Common myeloid progenitor, CD34-positive (primary cell): ENCODE results near the gene GLMP.

ENCODE experiments used
- CTCF ChIA-PET: fragments of 350-600 bp; sonication (Branson Sonifier 250); formaldehyde crosslinking; loops from one replicate; lab custom pipeline; 2021; ENCODE audit warnings: antibody characterized with exemption; lab: Charles Lee
- POLR2A ChIA-PET: fragments of 350-600 bp; sonication (Branson Sonifier 250); formaldehyde crosslinking; loops from one replicate; lab custom pipeline; 2021; ENCODE audit warnings: antibody characterized with exemption; lab: Charles Lee
- DNase-seq, 3 donors: peaks; one replicate each; pipeline versions ENCODE4 v3.0.0 to v3.0.0-alpha.2; 2013
- H3K27ac ChIP-seq, 2 experiments: 1 replicate in 1 of 2; 2 replicates in 1 of 2; pipeline ENCODE4 v1.7.0; 2013; ENCODE audit warnings: inconsistent platforms in 2 of 2, low read length in 2 of 2, mild to moderate bottlenecking in 2 of 2, low read depth in 1 of 2, moderate library complexity in 1 of 2; ENCODE audit not compliant: severe bottlenecking in 2 of 2, insufficient read depth in 1 of 2, poor library complexity in 1 of 2
- H3K27me3 ChIP-seq, 5 experiments: replicated peaks in 2 of 5; 1 replicate in 3 of 5; 2 replicates in 2 of 5; pipeline versions ENCODE4 v1.6.1 to v1.7.0; 2013; ENCODE audit warnings: low read length in 4 of 5, mild to moderate bottlenecking in 2 of 5, moderate library complexity in 2 of 5, inconsistent platforms in 1 of 5; ENCODE audit not compliant: insufficient read depth in 5 of 5, control insufficient read depth in 4 of 5
- H3K36me3 ChIP-seq, 4 experiments: 1 replicate in 2 of 4; 2 replicates in 2 of 4; pipeline versions ENCODE4 v1.6.1 to v1.7.0; 2013; ENCODE audit warnings: low read length in 3 of 4, control low read depth in 1 of 4, mild to moderate bottlenecking in 1 of 4; ENCODE audit not compliant: control insufficient read depth in 4 of 4, insufficient read depth in 4 of 4
- H3K4me1 ChIP-seq, 4 experiments: 1 replicate in 3 of 4; 2 replicates in 1 of 4; pipeline versions ENCODE4 v1.6.1 to v1.7.1; 2013; ENCODE audit warnings: low read length in 3 of 4, mild to moderate bottlenecking in 3 of 4, control low read depth in 1 of 4, inconsistent platforms in 1 of 4, moderate library complexity in 1 of 4; ENCODE audit not compliant: control insufficient read depth in 4 of 4, insufficient read depth in 4 of 4; ENCODE audit errors: control extremely low read depth in 1 of 4
- H3K4me3 ChIP-seq, 7 experiments: 1 replicate in 4 of 7; 2 replicates in 3 of 7; pipeline versions ENCODE4 v1.5.1 to v1.7.0; 2013; ENCODE audit warnings: mild to moderate bottlenecking in 7 of 7, low read length in 6 of 7, moderate library complexity in 6 of 7, inconsistent platforms in 2 of 7, low read depth in 2 of 7, control low read depth in 1 of 7; ENCODE audit not compliant: insufficient read depth in 4 of 7, control insufficient read depth in 1 of 7; ENCODE audit errors: extremely low read depth in 1 of 7
- H3K9me3 ChIP-seq, 5 experiments: 1 replicate in 4 of 5; 2 replicates in 1 of 5; pipeline versions ENCODE4 v1.6.1 to v1.7.1; 2013; ENCODE audit warnings: low read length in 4 of 5, mild to moderate bottlenecking in 2 of 5, inconsistent platforms in 1 of 5, low read depth in 1 of 5, moderate library complexity in 1 of 5; ENCODE audit not compliant: control insufficient read depth in 4 of 5, insufficient read depth in 2 of 5; ENCODE audit errors: control extremely low read depth in 1 of 5
- WGBS: methylation state at CpG from one replicate; pipeline ENCODE4 v1.1.5; 2013; ENCODE audit not compliant: insufficient coverage; 5-methylcytosine and 5-hydroxymethylcytosine counted together

The GLMP gene

GRCh38 chr1:156282479-156283222 lies 12.8 kb downstream of the GLMP start, which contains the start of gene SMG5:
Gene SMG5, minus strand, starts transcription at chr1:156282825. Its CDS starts 145 bp downstream, at chr1:156282680.
- peak within 1 kb of the TSS; percentile 85 to 95 for H3K27ac ChIP-seq
- H3K27me3 ChIP-seq: no peaks in the 10 kb centered on the region
- ChIA-PET POLR2A (interaction anchor here (0.6 to 1.3 kb wide), 5 partner anchors 9 to 349 kb away, joined by 3 to 5 read pairs (median 3); no protein-coding TSS in a partner anchor), CTCF (interaction anchor here (1.0 to 3.0 kb wide), 10 partner anchors 9 to 61 kb away, joined by 3 to 13 read pairs (median 4); no protein-coding TSS in a partner anchor)
- H3K9me3 ChIP-seq: no peaks in the 10 kb centered on the region
- 0% methylated on average over 41 of the region's 50 CpGs for WGBS
- peak; percentile 99 for DNase-seq
- H3K36me3 ChIP-seq: peaks cover 6 to 34% (median 17%) of the 10 kb centered on the region in 4 experiments
- H3K4me1 ChIP-seq: peaks cover 11 to 25% (median 21%) of the 10 kb centered on the region in 4 experiments
- peak within 1 kb of the TSS; percentile 48 to 98 (median 90) for H3K4me3 ChIP-seq

DNA sequence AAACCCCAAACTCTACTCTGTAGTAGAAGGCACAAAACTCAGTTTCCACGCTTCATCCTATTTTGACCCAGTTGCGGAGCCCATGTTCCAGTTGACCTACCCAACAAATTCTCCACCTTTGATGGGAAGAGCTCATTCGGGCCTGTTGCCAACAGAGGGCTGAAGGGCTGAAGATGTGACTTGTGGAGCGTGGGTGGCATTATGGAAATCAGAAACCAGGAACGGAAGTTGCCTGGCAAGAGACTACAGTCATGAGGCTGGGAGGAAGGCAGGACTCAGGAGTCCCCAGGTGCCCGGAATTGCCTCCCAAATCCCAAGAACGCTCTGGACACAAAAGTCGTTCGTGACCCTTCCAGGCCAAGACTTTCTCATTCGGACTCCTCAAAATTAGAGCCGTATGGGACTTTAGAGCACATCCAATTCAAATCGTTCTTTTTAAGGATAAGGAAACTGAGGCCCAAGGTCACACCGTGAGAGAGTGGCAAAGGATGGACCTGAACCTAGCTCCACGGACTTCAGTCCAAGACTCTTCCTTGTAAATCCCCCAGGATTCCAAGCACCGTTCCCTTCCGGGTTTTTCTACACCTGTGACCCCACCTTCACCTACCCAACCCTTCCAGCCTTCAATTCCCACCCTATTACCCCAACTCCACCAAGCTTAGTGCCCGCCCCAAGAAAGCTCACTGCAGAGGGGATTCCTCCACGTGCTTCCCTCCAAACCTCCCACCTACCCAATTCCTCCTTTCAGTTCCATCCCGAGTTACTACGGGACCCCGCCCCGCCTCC lies 13.6 kb downstream of the GLMP start:
- H3K27me3 ChIP-seq: no peaks in the 10 kb centered on the region
- peak overlapping the region; percentile 48 to 98 (median 90) for H3K4me3 ChIP-seq
- peaks cover 6 to 40% (median 22%) of the 10 kb centered on the region in 4 experiments for H3K36me3 ChIP-seq
- no peak for DNase-seq
- H3K27ac ChIP-seq: peak overlapping the region; percentile 85 to 95
- no peaks in the 10 kb centered on the region for H3K9me3 ChIP-seq
- ChIA-PET POLR2A (interaction anchor here (0.6 to 1.1 kb wide), 2 partner anchors 33 to 348 kb away, joined by 3 read pairs; no protein-coding TSS in a partner anchor), CTCF (interaction anchor here (1.1 to 3.0 kb wide), 5 partner anchors 10 to 153 kb away, joined by 3 to 13 read pairs (median 6); no protein-coding TSS in a partner anchor)
- peaks cover 11 to 25% (median 21%) of the 10 kb centered on the region in 4 experiments for H3K4me1 ChIP-seq
- WGBS: 7% methylated on average over 12 of the region's 22 CpGs

GRCh38 chr1:156281281-156281680 lies 14.2 kb downstream of the GLMP start:
- H3K4me1 ChIP-seq: peaks cover 11 to 25% (median 21%) of the 10 kb centered on the region in 4 experiments
- ChIA-PET CTCF (interaction anchor here (0.7 to 3.0 kb wide), 4 partner anchors 10 to 153 kb away, joined by 3 to 13 read pairs (median 4); no protein-coding TSS in a partner anchor), POLR2A (no interaction called here)
- DNase-seq: peak; percentile 21 to 63 (median 47)
- no peaks in the 10 kb centered on the region for H3K27me3 ChIP-seq
- peak overlapping the region in 1 of 2 experiments; percentile 95 for H3K27ac ChIP-seq
- peaks cover 6 to 43% (median 26%) of the 10 kb centered on the region in 4 experiments for H3K36me3 ChIP-seq
- H3K4me3 ChIP-seq: peak overlapping the region in 6 of 7 experiments; percentile 86 to 98 (median 94)
- no peaks in the 10 kb centered on the region for H3K9me3 ChIP-seq
- 50% methylated on average over 6 of the region's 8 CpGs for WGBS

DNA sequence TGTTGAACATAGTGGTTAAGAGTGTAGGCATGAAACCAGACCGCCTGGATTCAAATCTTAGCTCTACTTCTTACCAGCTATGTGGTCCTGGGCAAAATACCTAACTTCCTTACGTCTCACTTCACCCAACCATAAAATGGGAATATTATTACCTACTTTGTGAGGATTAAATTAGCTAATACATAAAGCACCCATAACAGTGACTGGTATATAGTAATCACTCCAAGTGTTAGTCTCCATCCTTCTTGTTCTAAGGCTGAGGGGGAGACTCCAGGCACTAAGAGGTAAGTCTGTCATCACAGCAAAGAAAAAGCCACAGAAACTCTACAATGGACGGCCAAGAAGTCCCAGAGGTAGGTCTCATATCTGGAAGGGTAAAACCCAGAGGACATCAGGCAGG lies 15.6 kb downstream of the GLMP start:
- no peak overlapping the region for H3K27ac ChIP-seq
- 100% methylated on average over 1 of the region's 3 CpGs for WGBS
- POLR2A ChIA-PET: no interaction called here
- H3K4me1 ChIP-seq: peaks cover 11 to 25% (median 21%) of the 10 kb centered on the region in 4 experiments
- no peak for DNase-seq
- H3K27me3 ChIP-seq: no peaks in the 10 kb centered on the region
- H3K36me3 ChIP-seq: peaks cover 6 to 49% (median 31%) of the 10 kb centered on the region in 4 experiments
- CTCF ChIA-PET: interaction anchor here (1.0 to 3.0 kb wide), 6 partner anchors 20 to 143 kb away, joined by 3 to 13 read pairs (median 3); no protein-coding TSS in a partner anchor
- H3K4me3 ChIP-seq: no peak overlapping the region
- H3K9me3 ChIP-seq: no peaks in the 10 kb centered on the region

DNA sequence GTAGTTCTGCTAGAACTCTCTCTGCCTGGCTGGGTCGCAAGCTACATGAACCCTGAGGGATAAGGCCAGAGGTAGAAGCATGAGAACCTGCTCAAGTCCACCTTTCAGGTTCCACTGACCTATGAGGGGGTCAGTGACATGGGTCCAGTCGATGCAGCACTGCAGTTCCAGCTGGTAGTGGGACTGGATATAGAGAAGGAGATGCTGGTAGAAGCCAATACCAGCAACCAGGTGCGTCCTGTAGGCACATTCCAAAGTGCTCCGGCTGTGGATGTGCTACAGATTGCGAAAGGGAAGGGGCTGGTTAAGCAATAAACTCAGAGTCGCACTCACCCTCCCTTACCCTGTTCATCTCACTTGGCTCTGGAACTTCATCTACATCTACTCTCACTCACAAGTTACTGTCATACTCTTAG lies 18.5 kb downstream of the GLMP start:
- Histone ChIP-seq H3K27me3 (no peaks in the 10 kb centered on the region), H3K36me3 (peaks cover 21 to 77% (median 56%) of the 10 kb centered on the region in 4 experiments), H3K27ac (no peak overlapping the region), H3K4me3 (no peak overlapping the region), H3K4me1 (peaks cover 5 to 12% (median 11%) of the 10 kb centered on the region in 4 experiments), H3K9me3 (no peaks in the 10 kb centered on the region)
- DNase-seq: no peak
- 84% methylated on average over 6 of the region's 6 CpGs for WGBS
- ChIA-PET POLR2A (no interaction called here), CTCF (interaction anchor here (1.0 to 1.9 kb wide), 2 partner anchors 15 to 61 kb away, joined by 3 to 5 read pairs; partner anchors contain the start of genes CCT3 and TSACC)

GRCh38 chr1:156276532-156276931 lies 18.9 kb downstream of the GLMP start:
- peaks cover 2 to 9% (median 7%) of the 10 kb centered on the region in 4 experiments for H3K4me1 ChIP-seq
- H3K9me3 ChIP-seq: no peaks in the 10 kb centered on the region
- H3K27me3 ChIP-seq: no peaks in the 10 kb centered on the region
- ChIA-PET POLR2A (no interaction called here), CTCF (interaction anchor here (1.0 kb wide), 1 partner anchor 16 kb away, joined by 3 read pairs; no protein-coding TSS in a partner anchor)
- H3K4me3 ChIP-seq: no peak overlapping the region
- peaks cover 24 to 81% (median 58%) of the 10 kb centered on the region in 4 experiments for H3K36me3 ChIP-seq
- DNase-seq: no peak
- H3K27ac ChIP-seq: no peak overlapping the region
